Body of pancreas (tissue), 4 donors: ENCODE results near the gene SPTBN1.

ENCODE experiments used
- POLR2A ChIP-seq, 3 donors: fragments of 450-650 bp; IDR thresholded peaks; one replicate each; pipeline ENCODE4 v1.6.1; 2016; ENCODE audit warnings: antibody characterized with exemption in 3 of 3, mild to moderate bottlenecking in 2 of 3
- TF ChIP-seq, protein P1 (sequence below), 7 experiments: fragments of 450-650 bp in 4 of 7; fragments of 200-600 bp in 3 of 7; sonication (generic) in 3 of 7; IDR thresholded peaks; one replicate each; pipeline ENCODE4 v1.5.1; 2016 to 2019; ENCODE audit warnings: antibody characterized with exemption in 7 of 7

DNA sequence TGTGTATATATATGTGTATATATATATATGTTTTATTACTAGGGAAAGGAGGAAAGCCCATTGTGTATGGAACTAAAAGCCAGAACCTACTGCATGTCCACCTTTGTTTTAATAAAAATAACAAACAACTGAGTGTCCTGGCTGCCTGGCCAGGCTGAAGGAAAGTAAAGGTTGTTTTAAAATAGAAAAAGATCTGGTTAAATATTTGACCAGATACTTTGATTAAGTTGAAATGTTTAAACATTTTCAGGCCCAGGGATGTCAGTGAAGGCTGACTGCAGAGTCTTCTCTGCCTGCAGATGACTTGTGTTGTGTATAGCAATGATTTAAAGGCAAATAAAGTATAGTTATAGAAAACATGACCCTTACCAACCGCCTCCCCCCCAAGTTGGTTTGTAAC lies 22.8 kb downstream of the SPTBN1 start:
- TF ChIP-seq, protein P1, sequence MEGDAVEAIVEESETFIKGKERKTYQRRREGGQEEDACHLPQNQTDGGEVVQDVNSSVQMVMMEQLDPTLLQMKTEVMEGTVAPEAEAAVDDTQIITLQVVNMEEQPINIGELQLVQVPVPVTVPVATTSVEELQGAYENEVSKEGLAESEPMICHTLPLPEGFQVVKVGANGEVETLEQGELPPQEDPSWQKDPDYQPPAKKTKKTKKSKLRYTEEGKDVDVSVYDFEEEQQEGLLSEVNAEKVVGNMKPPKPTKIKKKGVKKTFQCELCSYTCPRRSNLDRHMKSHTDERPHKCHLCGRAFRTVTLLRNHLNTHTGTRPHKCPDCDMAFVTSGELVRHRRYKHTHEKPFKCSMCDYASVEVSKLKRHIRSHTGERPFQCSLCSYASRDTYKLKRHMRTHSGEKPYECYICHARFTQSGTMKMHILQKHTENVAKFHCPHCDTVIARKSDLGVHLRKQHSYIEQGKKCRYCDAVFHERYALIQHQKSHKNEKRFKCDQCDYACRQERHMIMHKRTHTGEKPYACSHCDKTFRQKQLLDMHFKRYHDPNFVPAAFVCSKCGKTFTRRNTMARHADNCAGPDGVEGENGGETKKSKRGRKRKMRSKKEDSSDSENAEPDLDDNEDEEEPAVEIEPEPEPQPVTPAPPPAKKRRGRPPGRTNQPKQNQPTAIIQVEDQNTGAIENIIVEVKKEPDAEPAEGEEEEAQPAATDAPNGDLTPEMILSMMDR (IDR thresholded peaks at IDR 0.05), result no peak
- TF ChIP-seq POLR2A (IDR thresholded peaks at IDR 0.05), result no peak
